ENCODE measurements around the gene KRTAP4-7. TPM values are rescaled to one million over a fixed set of nuclear protein-coding genes. Genes with fewer than 3 reads are reported as not detected.
"Not testable (repeated sequence)": the region's sequence is repeated elsewhere in the genome, so short reads cannot be mapped to it uniquely, and the experiment has no call there.

Gene KRTAP4-7
- total RNA-seq, 4 donors from 2014 or later: not detected

- TF ChIP-seq, protein P1, sequence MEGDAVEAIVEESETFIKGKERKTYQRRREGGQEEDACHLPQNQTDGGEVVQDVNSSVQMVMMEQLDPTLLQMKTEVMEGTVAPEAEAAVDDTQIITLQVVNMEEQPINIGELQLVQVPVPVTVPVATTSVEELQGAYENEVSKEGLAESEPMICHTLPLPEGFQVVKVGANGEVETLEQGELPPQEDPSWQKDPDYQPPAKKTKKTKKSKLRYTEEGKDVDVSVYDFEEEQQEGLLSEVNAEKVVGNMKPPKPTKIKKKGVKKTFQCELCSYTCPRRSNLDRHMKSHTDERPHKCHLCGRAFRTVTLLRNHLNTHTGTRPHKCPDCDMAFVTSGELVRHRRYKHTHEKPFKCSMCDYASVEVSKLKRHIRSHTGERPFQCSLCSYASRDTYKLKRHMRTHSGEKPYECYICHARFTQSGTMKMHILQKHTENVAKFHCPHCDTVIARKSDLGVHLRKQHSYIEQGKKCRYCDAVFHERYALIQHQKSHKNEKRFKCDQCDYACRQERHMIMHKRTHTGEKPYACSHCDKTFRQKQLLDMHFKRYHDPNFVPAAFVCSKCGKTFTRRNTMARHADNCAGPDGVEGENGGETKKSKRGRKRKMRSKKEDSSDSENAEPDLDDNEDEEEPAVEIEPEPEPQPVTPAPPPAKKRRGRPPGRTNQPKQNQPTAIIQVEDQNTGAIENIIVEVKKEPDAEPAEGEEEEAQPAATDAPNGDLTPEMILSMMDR (IDR thresholded peaks at IDR 0.05): no peak
- no peak for TF ChIP-seq POLR2A (IDR thresholded peaks at IDR 0.05)
- H3K27ac ChIP-seq: no peak overlapping the region
Measured at GRCh38 chr17:41082626-41083025, 1.3 kb upstream of the KRTAP4-7 start.

GRCh38 chr17:41083427-41083826 lies 523 bp upstream of the KRTAP4-7 start:
- not testable (repeated sequence) for DNase-seq, H3K27ac ChIP-seq, H3K4me3 ChIP-seq, H3K27me3 ChIP-seq, H3K36me3 ChIP-seq, H3K9me3 ChIP-seq, H3K4me1 ChIP-seq

More at GRCh38 chr17:41082626-41083025, 1.3 kb upstream of the KRTAP4-7 start:
- Histone ChIP-seq H3K4me3 (no peak overlapping the region), H3K27me3 (no peaks in the 10 kb centered on the region), H3K9me3 (no peaks in the 10 kb centered on the region), H3K36me3 (no peaks in the 10 kb centered on the region), H3K4me1 (no peaks in the 10 kb centered on the region)
- DNase-seq: no peak

GRCh38 chr17:41088760-41089352 lies 4.9 kb downstream of the KRTAP4-7 start:
- H3K36me3 ChIP-seq, H3K27ac ChIP-seq, H3K4me1 ChIP-seq, H3K4me3 ChIP-seq, H3K9me3 ChIP-seq, DNase-seq, H3K27me3 ChIP-seq: not testable (repeated sequence)

DNA sequence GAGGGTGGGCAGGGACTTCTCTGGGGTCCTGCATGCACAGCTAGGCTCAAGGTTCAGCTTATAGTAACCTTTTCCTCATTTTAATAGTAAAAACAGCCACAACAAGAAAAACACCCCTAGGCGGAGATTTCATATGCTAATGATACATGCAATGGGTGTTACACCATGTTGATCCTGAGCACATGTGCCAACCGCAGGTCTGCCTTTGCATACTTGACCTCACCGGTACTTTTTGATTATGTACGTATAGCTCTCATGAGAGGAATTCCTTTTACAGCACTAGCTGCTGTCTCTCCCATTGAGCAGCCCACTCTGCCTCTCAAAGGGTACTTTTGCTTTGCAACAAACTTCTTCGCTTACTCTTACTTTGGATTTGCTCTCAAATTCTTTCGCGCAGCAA lies 12.1 kb downstream of the KRTAP4-7 start:
- H3K9me3 ChIP-seq: no peaks in the 10 kb centered on the region
- TF ChIP-seq, protein P1 (IDR thresholded peaks at IDR 0.05): no peak
- TF ChIP-seq POLR2A (IDR thresholded peaks at IDR 0.05): no peak

GRCh38 chr17:41098042-41098441 lies 14.1 kb downstream of the KRTAP4-7 start, which contains the start of gene KRTAP4-8:
KRTAP4-8 (minus strand) TSS chr17:41098142; CDS start chr17:41098084, 58 bp downstream.
- no peak for DNase-seq
- H3K9me3 ChIP-seq: no peaks in the 10 kb centered on the region
- no peaks in the 10 kb centered on the region for H3K36me3 ChIP-seq
- no peaks in the 10 kb centered on the region for H3K27me3 ChIP-seq
- H3K4me1 ChIP-seq: no peaks in the 10 kb centered on the region
- TF ChIP-seq, protein P1 (IDR thresholded peaks at IDR 0.05): no peak
- TF ChIP-seq POLR2A (IDR thresholded peaks at IDR 0.05): no peak
- no peak within 1 kb of the TSS for H3K27ac ChIP-seq
- H3K4me3 ChIP-seq: no peak within 1 kb of the TSS

More for the DNA sequence above, 12.1 kb downstream of the KRTAP4-7 start:
- Histone ChIP-seq H3K27ac (no peak overlapping the region), H3K4me1 (no peaks in the 10 kb centered on the region), H3K27me3 (no peaks in the 10 kb centered on the region), H3K4me3 (no peak overlapping the region), H3K36me3 (no peaks in the 10 kb centered on the region)
- DNase-seq: no peak

DNA sequence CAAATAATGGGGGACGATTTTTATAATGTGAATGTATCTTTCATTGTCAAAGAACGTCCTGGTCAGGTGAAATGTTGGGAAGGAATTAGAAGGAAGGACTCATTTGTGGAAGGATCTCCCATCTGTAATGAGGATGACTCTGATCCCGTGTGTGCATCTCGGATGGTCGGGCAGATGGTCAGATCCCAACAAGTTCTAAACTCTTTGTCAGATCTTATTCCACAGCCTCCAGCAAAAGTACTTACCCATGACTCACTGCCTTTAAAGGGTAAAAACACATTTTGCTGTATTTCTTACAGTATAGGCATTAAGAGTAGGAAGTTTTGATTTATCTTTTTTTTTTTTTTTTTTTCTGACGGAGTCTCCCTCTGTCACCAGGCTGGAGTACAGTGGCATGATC lies 14.5 kb downstream of the KRTAP4-7 start:
- TF ChIP-seq POLR2A (IDR thresholded peaks at IDR 0.05): no peak
- Histone ChIP-seq H3K27me3 (no peaks in the 10 kb centered on the region), H3K9me3 (no peaks in the 10 kb centered on the region), H3K36me3 (no peaks in the 10 kb centered on the region), H3K4me1 (no peaks in the 10 kb centered on the region), H3K4me3 (no peak overlapping the region), H3K27ac (no peak overlapping the region)
- DNase-seq: no peak

- not testable (repeated sequence) for H3K36me3 ChIP-seq, H3K9me3 ChIP-seq, H3K4me1 ChIP-seq, DNase-seq, H3K4me3 ChIP-seq, H3K27me3 ChIP-seq, H3K27ac ChIP-seq
Measured at GRCh38 chr17:41099682-41100480, 15.9 kb downstream of the KRTAP4-7 start.
